Panc1 (cell line): ENCODE results near the gene TALDO1.

ENCODE experiments used
- POLR2AphosphoS5 ChIP-seq: IDR thresholded peaks from 2 replicates; pipeline ENCODE4 v1.6.1; 2012; ENCODE audit warnings: mild to moderate bottlenecking, low read depth, low read length, moderate library complexity
- TCF7L2 ChIP-seq: IDR thresholded peaks from 2 replicates; pipeline ENCODE4 v1.6.1; 2011; ENCODE audit warnings: mild to moderate bottlenecking, low read depth, low read length, inconsistent platforms
- TF ChIP-seq, protein P1 (sequence below): fragments of 450-650 bp; IDR thresholded peaks from 2 replicates; pipeline ENCODE4 v1.5.1; 2017; ENCODE audit warnings: mild to moderate bottlenecking

DNA sequence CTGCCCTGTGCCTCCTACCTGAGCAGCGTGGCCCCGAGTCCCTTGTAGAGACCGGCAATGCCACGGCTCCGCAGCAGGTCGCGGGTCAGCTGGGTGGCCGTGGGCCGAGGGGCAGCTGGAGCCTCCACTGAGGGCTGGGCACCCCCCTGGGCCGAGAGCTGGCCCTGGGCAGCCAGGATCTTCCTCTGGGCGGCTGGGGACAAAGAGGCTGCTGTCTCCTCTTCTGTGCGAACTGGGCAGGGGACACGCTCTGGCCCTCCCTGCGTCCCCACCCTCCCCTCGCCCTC is 45.2 kb downstream of the TALDO1 start:
- TF ChIP-seq TCF7L2 (no peak), POLR2AphosphoS5 (no peak)
- TF ChIP-seq, protein P1, sequence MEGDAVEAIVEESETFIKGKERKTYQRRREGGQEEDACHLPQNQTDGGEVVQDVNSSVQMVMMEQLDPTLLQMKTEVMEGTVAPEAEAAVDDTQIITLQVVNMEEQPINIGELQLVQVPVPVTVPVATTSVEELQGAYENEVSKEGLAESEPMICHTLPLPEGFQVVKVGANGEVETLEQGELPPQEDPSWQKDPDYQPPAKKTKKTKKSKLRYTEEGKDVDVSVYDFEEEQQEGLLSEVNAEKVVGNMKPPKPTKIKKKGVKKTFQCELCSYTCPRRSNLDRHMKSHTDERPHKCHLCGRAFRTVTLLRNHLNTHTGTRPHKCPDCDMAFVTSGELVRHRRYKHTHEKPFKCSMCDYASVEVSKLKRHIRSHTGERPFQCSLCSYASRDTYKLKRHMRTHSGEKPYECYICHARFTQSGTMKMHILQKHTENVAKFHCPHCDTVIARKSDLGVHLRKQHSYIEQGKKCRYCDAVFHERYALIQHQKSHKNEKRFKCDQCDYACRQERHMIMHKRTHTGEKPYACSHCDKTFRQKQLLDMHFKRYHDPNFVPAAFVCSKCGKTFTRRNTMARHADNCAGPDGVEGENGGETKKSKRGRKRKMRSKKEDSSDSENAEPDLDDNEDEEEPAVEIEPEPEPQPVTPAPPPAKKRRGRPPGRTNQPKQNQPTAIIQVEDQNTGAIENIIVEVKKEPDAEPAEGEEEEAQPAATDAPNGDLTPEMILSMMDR: no peak
